ENCODE results near the gene ACOT4. TPM values are rescaled to one million over a fixed set of nuclear protein-coding genes. Genes with fewer than 3 reads are reported as not detected.
"Not testable (repeated sequence)": the region's sequence is repeated elsewhere in the genome, so short reads cannot be mapped to it uniquely, and the experiment has no call there.

Gene ACOT4
- total RNA-seq, 2 experiments from 2014 or later, result 0.83 to 0.93 TPM

- Mint-ChIP-seq H3K4me3 (no peak overlapping the region), H3K27me3 (no peaks in the 10 kb centered on the region), H3K4me1 (no peaks in the 10 kb centered on the region), H3K9me3 (no peaks in the 10 kb centered on the region), H3K36me3 (ENCODE audit: low read depth) (no peaks in the 10 kb centered on the region), H3K27ac (no peak overlapping the region)
- ChIA-PET CTCF (interaction anchor here (0.6 kb wide), 1 partner anchor 53 kb away, joined by 3 read pairs; no protein-coding TSS in a partner anchor), POLR2A (no interaction called here)
- no peak for DNase-seq
Observed at GRCh38 chr14:73623504-73624054, 31.9 kb downstream of the ACOT4 start.

GRCh38 chr14:73625706-73626105 is 34.0 kb downstream of the ACOT4 start:
- peaks cover 3% of the 10 kb centered on the region for H3K27me3 Mint-ChIP-seq
- H3K36me3 Mint-ChIP-seq (ENCODE audit: low read depth), result no peaks in the 10 kb centered on the region
- H3K9me3 Mint-ChIP-seq, result no peaks in the 10 kb centered on the region
- H3K4me3 Mint-ChIP-seq, result no peak overlapping the region
- no peak overlapping the region for H3K27ac Mint-ChIP-seq
- ChIA-PET POLR2A (interaction anchor here (0.6 kb wide), 1 partner anchor 135 kb away, joined by 4 read pairs; the partner anchor contains the start of gene RIOX1), CTCF (interaction anchor here (0.6 to 1.2 kb wide), 3 partner anchors 117 to 134 kb away, joined by 3 to 5 read pairs (median 3); a partner anchor contains a TSS)
- DNase-seq, result no peak
- no peaks in the 10 kb centered on the region for H3K4me1 Mint-ChIP-seq

- POLR2A ChIA-PET, result interaction anchor here (1.0 kb wide), 1 partner anchor 56 kb away, joined by 3 read pairs; no protein-coding TSS in a partner anchor
Observed at GRCh38 chr14:73627151-73627558, 35.5 kb downstream of the ACOT4 start.

GRCh38 chr14:73630009-73630780 is 38.5 kb downstream of the ACOT4 start:
- no peak overlapping the region for H3K4me3 Mint-ChIP-seq
- CTCF ChIA-PET, result interaction anchor here (0.9 to 1.2 kb wide), 2 partner anchors 9 to 17 kb away, joined by 3 read pairs; no protein-coding TSS in a partner anchor
- no peaks in the 10 kb centered on the region for H3K9me3 Mint-ChIP-seq
- no peak for DNase-seq
- no peak overlapping the region for H3K27ac Mint-ChIP-seq
- H3K36me3 Mint-ChIP-seq (ENCODE audit: low read depth), result no peaks in the 10 kb centered on the region
- POLR2A ChIA-PET, result no interaction called here
- peaks cover 5% of the 10 kb centered on the region for H3K4me1 Mint-ChIP-seq
- peaks cover 10% of the 10 kb centered on the region for H3K27me3 Mint-ChIP-seq

More at GRCh38 chr14:73627151-73627558, 35.5 kb downstream of the ACOT4 start:
- Mint-ChIP-seq H3K27ac (no peak overlapping the region), H3K27me3 (peaks cover 4% of the 10 kb centered on the region), H3K4me3 (no peak overlapping the region), H3K4me1 (no peaks in the 10 kb centered on the region), H3K9me3 (no peaks in the 10 kb centered on the region), H3K36me3 (ENCODE audit: low read depth) (no peaks in the 10 kb centered on the region)
- DNase-seq, result no peak
- CTCF ChIA-PET, result interaction anchor here (0.8 kb wide), 1 partner anchor 57 kb away, joined by 3 read pairs; no protein-coding TSS in a partner anchor

GRCh38 chr14:73633116-73634010 is 41.7 kb downstream of the ACOT4 start:
- POLR2A ChIA-PET, result interaction anchor here (1.5 to 1.6 kb wide), 2 partner anchors 64 to 79 kb away, joined by 4 read pairs; partner anchors contain the start of gene ACOT2
- CTCF ChIA-PET, result interaction anchor here (0.6 to 2.5 kb wide), 16 partner anchors 9 to 338 kb away, joined by 3 to 28 read pairs (median 4); partner anchors contain the start of genes ACOT2 and DNAL1
- no peaks in the 10 kb centered on the region for H3K36me3 Mint-ChIP-seq (ENCODE audit: low read depth)
- H3K27ac Mint-ChIP-seq, result no peak overlapping the region
- peaks cover 17% of the 10 kb centered on the region for H3K27me3 Mint-ChIP-seq
- no peaks in the 10 kb centered on the region for H3K9me3 Mint-ChIP-seq
- peak; percentile 59 for DNase-seq
- peak overlapping the region; percentile 48 for H3K4me3 Mint-ChIP-seq
- H3K4me1 Mint-ChIP-seq, result peaks cover 5% of the 10 kb centered on the region

GRCh38 chr14:73634011-73634833 is 42.5 kb downstream of the ACOT4 start:
- no peaks in the 10 kb centered on the region for H3K36me3 Mint-ChIP-seq (ENCODE audit: low read depth)
- CTCF ChIA-PET, result interaction anchor here (1.0 to 2.5 kb wide), 7 partner anchors 10 to 339 kb away, joined by 3 to 28 read pairs (median 4); partner anchors contain the start of gene DNAL1
- H3K27me3 Mint-ChIP-seq, result peaks cover 19% of the 10 kb centered on the region
- DNase-seq, result no peak
- H3K4me3 Mint-ChIP-seq, result peak overlapping the region; percentile 48
- H3K4me1 Mint-ChIP-seq, result peaks cover 5% of the 10 kb centered on the region
- H3K27ac Mint-ChIP-seq, result no peak overlapping the region
- POLR2A ChIA-PET, result interaction anchor here (1.5 to 1.6 kb wide), 2 partner anchors 65 to 78 kb away, joined by 4 read pairs; partner anchors contain the start of gene ACOT2
- no peaks in the 10 kb centered on the region for H3K9me3 Mint-ChIP-seq

GRCh38 chr14:73636355-73636754 is 44.7 kb downstream of the ACOT4 start:
- POLR2A ChIA-PET; DNase-seq; H3K36me3 Mint-ChIP-seq (ENCODE audit: low read depth); H3K9me3 Mint-ChIP-seq; H3K4me3 Mint-ChIP-seq; H3K4me1 Mint-ChIP-seq; H3K27ac Mint-ChIP-seq: not testable (repeated sequence)
- CTCF ChIA-PET, result interaction anchor here (1.1 kb wide), 1 partner anchor 128 kb away, joined by 4 read pairs; no protein-coding TSS in a partner anchor
- peaks cover 17% of the 10 kb centered on the region for H3K27me3 Mint-ChIP-seq

- CTCF ChIA-PET, result interaction anchor here (0.7 to 1.4 kb wide), 5 partner anchors 17 to 604 kb away, joined by 3 to 4 read pairs (median 3); partner anchors contain the start of gene RIOX1
- POLR2A ChIA-PET, result no interaction called here
- peaks cover 5% of the 10 kb centered on the region for H3K4me1 Mint-ChIP-seq
Observed at GRCh38 chr14:73637830-73638229, 46.2 kb downstream of the ACOT4 start.

GRCh38 chr14:73640796-73641365 is 49.2 kb downstream of the ACOT4 start:
- CTCF ChIA-PET, result interaction anchor here (0.6 kb wide), 1 partner anchor 359 kb away, joined by 3 read pairs; no protein-coding TSS in a partner anchor
- H3K9me3 Mint-ChIP-seq, result no peaks in the 10 kb centered on the region
- H3K27ac Mint-ChIP-seq, result no peak overlapping the region
- no peak overlapping the region for H3K4me3 Mint-ChIP-seq
- no peak for DNase-seq
- POLR2A ChIA-PET, result no interaction called here
- H3K36me3 Mint-ChIP-seq (ENCODE audit: low read depth), result no peaks in the 10 kb centered on the region
- peaks cover 16% of the 10 kb centered on the region for H3K4me1 Mint-ChIP-seq
- peaks cover 7% of the 10 kb centered on the region for H3K27me3 Mint-ChIP-seq

More at GRCh38 chr14:73637830-73638229, 46.2 kb downstream of the ACOT4 start:
- H3K27ac Mint-ChIP-seq, result no peak overlapping the region
- no peak overlapping the region for H3K4me3 Mint-ChIP-seq
- no peaks in the 10 kb centered on the region for H3K9me3 Mint-ChIP-seq
- DNase-seq, result no peak
- no peaks in the 10 kb centered on the region for H3K36me3 Mint-ChIP-seq (ENCODE audit: low read depth)
- peaks cover 15% of the 10 kb centered on the region for H3K27me3 Mint-ChIP-seq

GRCh38 chr14:73644531-73645247 is 53.0 kb downstream of the ACOT4 start, which contains the start of gene DNAL1:
Gene DNAL1 (plus strand): TSS chr14:73644986. CDS start chr14:73645040, 54 bp downstream.
- H3K4me3 Mint-ChIP-seq, result peak within 1 kb of the TSS; percentile 91
- no peaks in the 10 kb centered on the region for H3K9me3 Mint-ChIP-seq

More at GRCh38 chr14:73644531-73645247, 53.0 kb downstream of the ACOT4 start, which contains the start of gene DNAL1:
- ChIA-PET CTCF (interaction anchor here (0.7 to 2.3 kb wide), 8 partner anchors 11 to 136 kb away, joined by 3 to 7 read pairs (median 4); partner anchors contain the start of genes ACOT2 and ACOT6), POLR2A (interaction anchor here (1.0 to 1.6 kb wide), 6 partner anchors 32 to 185 kb away, joined by 3 to 4 read pairs (median 4); partner anchors contain the start of genes ACOT6 and RIOX1)
- DNase-seq, result peak; percentile 92
- H3K36me3 Mint-ChIP-seq (ENCODE audit: low read depth), result no peaks in the 10 kb centered on the region
- no peaks in the 10 kb centered on the region for H3K27me3 Mint-ChIP-seq
- H3K4me1 Mint-ChIP-seq, result peaks cover 18% of the 10 kb centered on the region
- peak within 1 kb of the TSS; percentile 79 for H3K27ac Mint-ChIP-seq
